H1 (cell line): Measurements from ENCODE around the gene IKZF5. TPM values are rescaled to one million over a fixed set of nuclear protein-coding genes. Genes with fewer than 3 reads are reported as not detected.

Experiments used
- CTCF ChIA-PET: fragments of 300-600 bp; sonication (Branson Sonifier 250); formaldehyde crosslinking; loops from one replicate; lab custom pipeline; 2021; ENCODE audit not compliant: partially characterized antibody; lab: Charles Lee
- POLR2A ChIA-PET: fragments of 300-600 bp; sonication (Branson Sonifier 250); formaldehyde crosslinking; loops from one replicate; lab custom pipeline; 2021; ENCODE audit warnings: inconsistent platforms; ENCODE audit not compliant: partially characterized antibody; lab: Charles Lee
- DNase-seq, 2 experiments: peaks; one replicate each; pipeline versions ENCODE4 v3.0.0 to v3.0.0-alpha.2; 2010 to 2022; ENCODE audit warnings: low spot score in 2 of 2, low read depth in 1 of 2, mixed read lengths in 1 of 2
- FAIRE-seq: peaks from 2 replicates; lab custom pipeline; 2011; peaks lifted over from hg19 to GRCh38; lab: Jason Lieb, UNC
- H2AFZ ChIP-seq: 2 replicates; pipeline ENCODE4 v1.8.1; 2012; ENCODE audit warnings: low read length, inconsistent platforms
- H2AK5ac ChIP-seq: 2 replicates; pipeline ENCODE4 v1.6.1; 2013; ENCODE audit warnings: low read depth, low read length
- H2BK120ac ChIP-seq: replicated peaks from 2 replicates; pipeline ENCODE3; 2013; ENCODE audit warnings: low read depth, low read length, inconsistent platforms
- H2BK12ac ChIP-seq: 2 replicates; pipeline ENCODE4 v1.6.1; 2013; ENCODE audit warnings: low read depth, low read length
- H2BK15ac ChIP-seq: 2 replicates; pipeline ENCODE4 v1.6.1; 2013; ENCODE audit warnings: low read length
- H2BK20ac ChIP-seq: 2 replicates; pipeline ENCODE4 v1.6.1; 2013; ENCODE audit warnings: low read length
- H2BK5ac ChIP-seq: 2 replicates; pipeline ENCODE4 v1.6.1; 2013; ENCODE audit warnings: low read depth, low read length
- H3K14ac ChIP-seq: 2 replicates; pipeline ENCODE4 v1.6.1; 2013; ENCODE audit warnings: inconsistent platforms; ENCODE audit not compliant: insufficient read length
- H3K18ac ChIP-seq: 2 replicates; pipeline ENCODE4 v1.6.1; 2013; ENCODE audit warnings: low read length; ENCODE audit errors: extremely low read depth
- H3K23ac ChIP-seq: 2 replicates; pipeline ENCODE4 v1.6.1; 2013; ENCODE audit warnings: inconsistent platforms; ENCODE audit not compliant: insufficient read length
- H3K23me2 ChIP-seq: 2 replicates; pipeline ENCODE4 v1.6.1; 2013; ENCODE audit warnings: low read depth, low read length
- H3K27ac ChIP-seq: 2 replicates; pipeline ENCODE4 v1.6.1; 2011; ENCODE audit warnings: low read depth, low read length, inconsistent platforms
- H3K27me3 ChIP-seq, 4 experiments: replicated peaks in 1 of 4; 1 replicate in 1 of 4; 2 replicates in 3 of 4; pipeline versions ENCODE4 v1.6.1 to v1.8.1; 2011 to 2013; ENCODE audit warnings: low read length in 3 of 4, mild to moderate bottlenecking in 3 of 4, inconsistent platforms in 2 of 4, mixed read lengths in 2 of 4, moderate library complexity in 1 of 4; ENCODE audit not compliant: control insufficient read depth in 3 of 4, insufficient read depth in 3 of 4; ENCODE audit errors: extremely low read depth in 1 of 4
- H3K36me3 ChIP-seq, 4 experiments: 2 replicates each; pipeline versions ENCODE4 v1.6.1 to v1.8.1; 2011 to 2013; ENCODE audit warnings: mild to moderate bottlenecking in 4 of 4, low read length in 3 of 4, moderate library complexity in 2 of 4, control low read depth in 1 of 4, inconsistent platforms in 1 of 4; ENCODE audit not compliant: insufficient read depth in 4 of 4, control insufficient read depth in 2 of 4
- H3K4ac ChIP-seq: replicated peaks from 2 replicates; pipeline ENCODE3; 2013; ENCODE audit warnings: low read length, low read depth, mixed read lengths, inconsistent platforms; ENCODE audit not compliant: insufficient read length
- H3K4me1 ChIP-seq, 4 experiments: replicated peaks in 1 of 4; 1 replicate in 1 of 4; 2 replicates in 3 of 4; pipeline versions ENCODE4 v1.6.1 to v1.8.1; 2011 to 2013; ENCODE audit warnings: low read length in 3 of 4, inconsistent platforms in 2 of 4, mixed read lengths in 1 of 4; ENCODE audit not compliant: insufficient read depth in 4 of 4, control insufficient read depth in 3 of 4
- H3K4me2 ChIP-seq, 2 experiments: 2 replicates each; pipeline versions ENCODE4 v1.6.1 to v1.8.1; 2011 to 2013; ENCODE audit warnings: low read depth in 2 of 2, low read length in 2 of 2, control low read depth in 1 of 2, inconsistent platforms in 1 of 2, mild to moderate bottlenecking in 1 of 2; ENCODE audit not compliant: insufficient read depth in 1 of 2
- H3K4me3 ChIP-seq, 4 experiments: fragments of 200-600, 300-600 bp in 1 of 4; sonication (generic), shearing (Covaris generic), sonication (Bioruptor Twin) in 1 of 4; 2 replicates each; pipeline versions ENCODE4 v1.5.1 to v1.8.1; 2011 to 2016; ENCODE audit warnings: low read length in 4 of 4, low read depth in 3 of 4, control low read depth in 2 of 4, inconsistent platforms in 2 of 4, mild to moderate bottlenecking in 2 of 4, mixed read lengths in 1 of 4, moderate library complexity in 1 of 4; ENCODE audit not compliant: insufficient read depth in 2 of 4; ENCODE audit errors: extremely low read depth in 1 of 4
- H3K56ac ChIP-seq: replicated peaks from 2 replicates; pipeline ENCODE3; 2013; ENCODE audit warnings: low read depth, mild to moderate bottlenecking, mixed read lengths, low read length, inconsistent platforms; ENCODE audit not compliant: insufficient read length
- H3K79me1 ChIP-seq: 2 replicates; pipeline ENCODE4 v1.6.1; 2013; ENCODE audit warnings: low read depth, low read length, control low read depth
- H3K79me2 ChIP-seq, 2 experiments: 2 replicates each; pipeline versions ENCODE4 v1.6.1 to v1.8.1; 2012 to 2013; ENCODE audit warnings: low read length in 2 of 2, mild to moderate bottlenecking in 2 of 2, inconsistent platforms in 1 of 2; ENCODE audit not compliant: insufficient read depth in 2 of 2, control insufficient read depth in 1 of 2
- H3K9ac ChIP-seq, 4 experiments: replicated peaks in 1 of 4; 1 replicate in 1 of 4; 2 replicates in 3 of 4; pipeline versions ENCODE4 v1.6.1 to v1.8.1; 2011 to 2013; ENCODE audit warnings: low read depth in 3 of 4, low read length in 3 of 4, control low read depth in 2 of 4, mild to moderate bottlenecking in 2 of 4, moderate library complexity in 2 of 4, inconsistent platforms in 1 of 4; ENCODE audit errors: extremely low read depth in 1 of 4
- H3K9me3 ChIP-seq, 2 experiments: 2 replicates each; pipeline versions ENCODE4 v1.6.1 to v1.8.1; 2012 to 2013; ENCODE audit warnings: mild to moderate bottlenecking in 2 of 2, moderate library complexity in 2 of 2, control low read depth in 1 of 2, inconsistent platforms in 1 of 2, low read depth in 1 of 2, low read length in 1 of 2, mixed read lengths in 1 of 2; ENCODE audit not compliant: insufficient read depth in 2 of 2
- H4K20me1 ChIP-seq, 2 experiments: replicated peaks in 1 of 2; 2 replicates each; pipeline versions ENCODE3 to v1.8.1; 2011 to 2013; ENCODE audit warnings: inconsistent platforms in 2 of 2, low read length in 2 of 2, mild to moderate bottlenecking in 1 of 2; ENCODE audit not compliant: insufficient read depth in 2 of 2, control insufficient read depth in 1 of 2
- H4K5ac ChIP-seq: 2 replicates; pipeline ENCODE4 v1.6.1; 2013; ENCODE audit warnings: low read length, low read depth, mixed read lengths, inconsistent platforms; ENCODE audit not compliant: insufficient read length
- H4K8ac ChIP-seq: 2 replicates; pipeline ENCODE4 v1.8.0; 2013; ENCODE audit warnings: mild to moderate bottlenecking, moderate library complexity, low read length, inconsistent platforms; ENCODE audit not compliant: insufficient read depth; ENCODE audit errors: extremely low read depth
- H4K91ac ChIP-seq: replicated peaks from 2 replicates; pipeline ENCODE3; 2013; ENCODE audit warnings: low read length, mixed read lengths, inconsistent platforms; ENCODE audit not compliant: insufficient read length
- CTBP2 ChIP-seq: IDR thresholded peaks from 2 replicates; pipeline ENCODE4 v1.7.0; 2011; ENCODE audit warnings: borderline replicate concordance, mild to moderate bottlenecking, moderate library complexity, mixed read lengths, low read length; ENCODE audit not compliant: insufficient read depth, insufficient read length
- EP300 ChIP-seq, 2 experiments: IDR thresholded peaks; 1 replicate in 1 of 2; 2 replicates in 1 of 2; pipeline ENCODE4 v1.6.1; 2011 to 2012; ENCODE audit warnings: low read depth in 2 of 2, low read length in 2 of 2, mild to moderate bottlenecking in 2 of 2, borderline replicate concordance in 1 of 2, inconsistent platforms in 1 of 2, moderate library complexity in 1 of 2
- EZH2 ChIP-seq: fragments of 200-600 bp; sonication (generic); IDR thresholded peaks from 2 replicates; pipeline ENCODE4 v1.7.1; 2012; ENCODE audit warnings: low read depth, mild to moderate bottlenecking, moderate library complexity, low read length, inconsistent platforms; ENCODE audit not compliant: severe bottlenecking
- NANOG ChIP-seq: IDR thresholded peaks from 2 replicates; pipeline ENCODE4 v1.6.1; 2011; ENCODE audit warnings: low read length, low read depth, mild to moderate bottlenecking, inconsistent platforms; ENCODE audit not compliant: insufficient read depth, poor library complexity, severe bottlenecking
- SIN3A ChIP-seq, 2 experiments: IDR thresholded peaks in 1 of 2; conservative IDR thresholded peaks in 1 of 2; 2 replicates each; pipeline ENCODE4 v1.6.1; 2011 to 2012; ENCODE audit warnings: low read length in 2 of 2, improper control_type of control experiment in 1 of 2, low read depth in 1 of 2, mild to moderate bottlenecking in 1 of 2
- SP1 ChIP-seq: IDR thresholded peaks from 2 replicates; pipeline ENCODE4 v1.6.1; 2011; ENCODE audit warnings: low read depth, low read length
- TAF1 ChIP-seq: IDR thresholded peaks from 2 replicates; pipeline ENCODE4 v1.6.1; 2011; ENCODE audit warnings: mild to moderate bottlenecking, low read depth, low read length
- TCF12 ChIP-seq: IDR thresholded peaks from 2 replicates; pipeline ENCODE4 v1.6.1; 2011; ENCODE audit warnings: low read depth, mild to moderate bottlenecking, low read length
- WGBS, 2 experiments: shearing (Covaris generic) in 1 of 2; methylation state at CpG; one replicate each; pipeline versions ENCODE4 v1.1.6 to v1.1.7; 2013 to 2015; ENCODE audit warnings: low lambda C conversion rate in 2 of 2, mixed read lengths in 2 of 2, inconsistent platforms in 1 of 2, low coverage in 1 of 2, missing lambda C conversion rate in 1 of 2; ENCODE audit not compliant: insufficient replicate concordance in 2 of 2, insufficient coverage in 1 of 2, insufficient read length in 1 of 2; ENCODE audit errors: extremely low coverage in 1 of 2, missing lambda C conversion rate in 1 of 2; 5-methylcytosine and 5-hydroxymethylcytosine counted together
- polyA plus RNA-seq, 7 experiments: library from polyadenylated mRNA; depleted of rRNA in 3 of 7; stranded (reverse) in 5 of 7; unstranded in 2 of 7; fragments of >200 nt in 5 of 7; fragments of 200-250 nt in 2 of 7; gene quantifications; 1 replicate in 5 of 7; 2 replicates in 1 of 7; 4 replicates in 1 of 7; pipeline versions ENCODE4 v1.2.1 to v1.2.3, GENCODE V29; 2011 to 2013; ENCODE audit warnings: missing spikeins in 2 of 7, mixed read lengths in 2 of 7
- total RNA-seq: library from RNA; stranded (reverse); fragmentation: NEBNext Ultra II Directional; extraction: Animal tissue kit (Norgen Biotek cat#: 25700); gene quantifications from 2 replicates; pipeline ENCODE4 v1.2.1, GENCODE V29; 2021

IKZF5 gene
- total and polyA plus RNA-seq, 2 of the 8 experiments (the other 6 are each of a cell fraction or from before 2014, with no cell fraction given) = 5.2 to 15.3 TPM

DNA sequence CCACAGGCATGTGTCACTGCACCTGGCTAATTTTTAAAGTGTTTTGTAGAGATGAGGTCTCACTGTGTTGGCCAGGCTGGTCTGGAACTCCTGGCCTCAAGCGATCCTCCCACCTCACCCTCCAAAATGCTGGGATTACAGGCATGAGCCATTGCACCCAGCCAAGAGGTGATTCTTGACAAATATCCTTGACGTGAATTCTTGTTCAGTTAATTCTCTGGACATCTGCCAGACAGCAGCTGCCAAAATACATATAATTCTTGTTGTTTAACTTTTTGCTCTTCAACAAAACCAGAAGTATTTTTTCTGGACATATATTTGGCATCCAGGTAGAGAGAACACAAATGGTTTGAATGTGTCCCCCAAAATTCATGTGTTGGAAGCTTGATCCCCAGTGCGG is 3.4 kb upstream of the IKZF5 start:
- H4K5ac ChIP-seq = no peak overlapping the region
- H3K9ac ChIP-seq = no peak overlapping the region
- H3K23ac ChIP-seq = no peak overlapping the region
- H2BK5ac ChIP-seq = no peak overlapping the region
- H3K23me2 ChIP-seq = peaks cover 10% of the 10 kb centered on the region; the same call in 1 of the 2 replicates
- H3K14ac ChIP-seq = no peak overlapping the region
- no peak overlapping the region for H2AK5ac ChIP-seq
- WGBS, 2 experiments = 93% methylated on average over 3 of the region's 3 CpGs; no CpG with 5 or more reads in 1 of the 2 experiments
- H2AFZ ChIP-seq = no peak overlapping the region
- CTCF ChIA-PET = interaction anchor here (0.6 to 5.9 kb wide), 5 partner anchors 10 to 855 kb away, joined by 4 to 28 read pairs (median 7); no protein-coding TSS in a partner anchor
- no peak overlapping the region for H3K4ac ChIP-seq
- H3K79me2 ChIP-seq = peaks cover 0 to 17% of the 10 kb centered on the region in 2 experiments; a peak in 3 of 4 replicates
- no peak overlapping the region for H2BK20ac ChIP-seq
- no peaks in the 10 kb centered on the region for H3K79me1 ChIP-seq
- no peak overlapping the region for H3K4me2 ChIP-seq
- no peak overlapping the region for H3K4me3 ChIP-seq
- no peak overlapping the region for H2BK15ac ChIP-seq
- no peak overlapping the region for H3K56ac ChIP-seq
- peaks cover 0 to 3% of the 10 kb centered on the region in 2 experiments for H4K20me1 ChIP-seq
- no peak overlapping the region for H2BK120ac ChIP-seq
- H3K27ac ChIP-seq = no peak overlapping the region
- no peak overlapping the region for H4K8ac ChIP-seq
- H3K9me3 ChIP-seq = peaks cover 0 to 2% of the 10 kb centered on the region in 2 experiments; a peak in 1 of 4 replicates
- H2BK12ac ChIP-seq = no peak overlapping the region
- H3K27me3 ChIP-seq = peaks cover 2 to 24% (median 18%) of the 10 kb centered on the region in 4 experiments; a peak in 5 of 7 replicates
- FAIRE-seq (no peak), DNase-seq (no peak)
- no peak overlapping the region for H4K91ac ChIP-seq
- POLR2A ChIA-PET = interaction anchor here (0.6 to 1.9 kb wide), 2 partner anchors 9 to 32 kb away, joined by 3 to 4 read pairs; partner anchors contain the start of gene PSTK
- no peaks in the 10 kb centered on the region for H3K36me3 ChIP-seq
- H3K18ac ChIP-seq = no peak overlapping the region
- peaks cover 4 to 10% (median 6%) of the 10 kb centered on the region in 4 experiments; a peak in 6 of 7 replicates for H3K4me1 ChIP-seq
- TF ChIP-seq TAF1 (no peak), NANOG (no peak), EZH2 (no peak), SP1 (no peak), CTBP2 (no peak), SIN3A (conservative IDR thresholded peaks at IDR 0.05 in 1 of 2, IDR thresholded peaks at IDR 0.05 in 1 of 2; ENCODE audit: low read depth in 1 of 2, low read length in 2 of 2) (no peak), EP300 (IDR thresholded peaks at IDR 0.05; ENCODE audit: borderline replicate concordance in 1 of 2, low read depth in 2 of 2, low read length in 2 of 2) (no peak), TCF12 (no peak)
